Mucosa of rectum (tissue), 2 donors: ENCODE measurements around the gene MCRIP1.
A peak's percentile ranks its signal among the peaks of the same experiment; 100 is the strongest.
"Not testable (repeated sequence)": the region's sequence is repeated elsewhere in the genome, so short reads cannot be mapped to it uniquely, and the experiment has no call there.

Experiments
- H3K27ac ChIP-seq, 2 donors: one replicate each; pipeline ENCODE4 v1.7.0; 2013; ENCODE audit warnings: inconsistent platforms in 2 of 2, low read depth in 2 of 2, low read length in 2 of 2
- H3K27me3 ChIP-seq, 2 donors: one replicate each; pipeline ENCODE4 v1.7.0; 2013; ENCODE audit warnings: low read length in 2 of 2; ENCODE audit not compliant: control insufficient read depth in 2 of 2, insufficient read depth in 2 of 2
- H3K36me3 ChIP-seq, 2 donors: one replicate each; pipeline ENCODE4 v1.7.0; 2013; ENCODE audit warnings: low read length in 2 of 2; ENCODE audit not compliant: control insufficient read depth in 2 of 2, insufficient read depth in 2 of 2
- H3K4me1 ChIP-seq, 2 donors: one replicate each; pipeline ENCODE4 v1.7.0; 2013; ENCODE audit warnings: low read length in 2 of 2, mild to moderate bottlenecking in 1 of 2; ENCODE audit not compliant: control insufficient read depth in 2 of 2, insufficient read depth in 2 of 2
- H3K4me3 ChIP-seq, 2 donors: one replicate each; pipeline ENCODE4 v1.7.0; 2013; ENCODE audit warnings: low read length in 2 of 2
- H3K9ac ChIP-seq, 2 donors: one replicate each; pipeline ENCODE4 v1.7.0; 2013; ENCODE audit warnings: low read length in 2 of 2, low read depth in 1 of 2, mild to moderate bottlenecking in 1 of 2
- H3K9me3 ChIP-seq, 2 donors: one replicate each; pipeline ENCODE4 v1.7.0; 2013; ENCODE audit warnings: low read length in 2 of 2; ENCODE audit not compliant: control insufficient read depth in 2 of 2
- donor health status: healthy.
- donor health status: Normal muscosa, but diverticular disease.

Gene MCRIP1

GRCh38 chr17:81840826-81841778 lies 8.0 kb upstream of the MCRIP1 start:
- H3K27me3 ChIP-seq, result no peaks in the 10 kb centered on the region
- no peaks in the 10 kb centered on the region for H3K9me3 ChIP-seq
- no peak overlapping the region for H3K27ac ChIP-seq
- H3K4me1 ChIP-seq, result no peaks in the 10 kb centered on the region
- no peak overlapping the region for H3K4me3 ChIP-seq
- H3K36me3 ChIP-seq, result peaks cover 33 to 38% of the 10 kb centered on the region in 2 donors
- H3K9ac ChIP-seq, result no peak overlapping the region

DNA sequence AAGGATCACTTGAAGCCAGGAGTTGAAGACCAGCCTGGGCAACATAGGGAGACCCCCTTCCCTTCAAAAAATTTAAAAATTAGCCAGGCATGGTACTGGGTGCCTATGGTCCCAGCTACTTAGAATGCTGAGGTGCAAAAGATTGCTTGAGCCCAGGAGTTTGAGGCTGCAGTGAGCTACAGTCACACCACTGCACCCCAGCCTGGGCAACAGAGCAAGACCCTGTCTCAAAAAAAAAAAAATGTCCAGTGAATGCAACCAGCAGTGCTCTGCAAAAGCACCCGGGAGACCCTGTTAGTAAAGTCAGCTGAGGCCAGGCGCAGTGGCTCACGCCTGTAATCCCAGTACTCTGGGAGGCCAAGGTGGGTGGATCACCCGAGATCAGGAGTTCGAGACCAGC lies 7.0 kb upstream of the MCRIP1 start:
- H3K27ac ChIP-seq, H3K9me3 ChIP-seq, H3K9ac ChIP-seq, H3K4me1 ChIP-seq, H3K4me3 ChIP-seq, H3K27me3 ChIP-seq: not testable (repeated sequence)
- peaks cover 23 to 28% of the 10 kb centered on the region in 2 donors for H3K36me3 ChIP-seq

- H3K9me3 ChIP-seq, result no peaks in the 10 kb centered on the region
- no peaks in the 10 kb centered on the region for H3K27me3 ChIP-seq
- no peak overlapping the region for H3K27ac ChIP-seq
- H3K36me3 ChIP-seq, result peaks cover 15 to 20% of the 10 kb centered on the region in 2 donors
- H3K4me1 ChIP-seq, result no peaks in the 10 kb centered on the region
- H3K4me3 ChIP-seq, result no peak overlapping the region
- H3K9ac ChIP-seq, result no peak overlapping the region
These were observed 6.2 kb upstream of the MCRIP1 start for GRCh38 chr17:81839301-81839700.

- Histone ChIP-seq H3K9me3 (no peaks in the 10 kb centered on the region), H3K4me1 (peaks cover under 1% of the 10 kb centered on the region in 2 donors), H3K36me3 (peaks cover 11 to 16% of the 10 kb centered on the region in 2 donors), H3K4me3 (no peak overlapping the region), H3K27me3 (no peaks in the 10 kb centered on the region), H3K9ac (no peak overlapping the region), H3K27ac (no peak overlapping the region)
These were observed 5.7 kb upstream of the MCRIP1 start for GRCh38 chr17:81838753-81839255.

DNA sequence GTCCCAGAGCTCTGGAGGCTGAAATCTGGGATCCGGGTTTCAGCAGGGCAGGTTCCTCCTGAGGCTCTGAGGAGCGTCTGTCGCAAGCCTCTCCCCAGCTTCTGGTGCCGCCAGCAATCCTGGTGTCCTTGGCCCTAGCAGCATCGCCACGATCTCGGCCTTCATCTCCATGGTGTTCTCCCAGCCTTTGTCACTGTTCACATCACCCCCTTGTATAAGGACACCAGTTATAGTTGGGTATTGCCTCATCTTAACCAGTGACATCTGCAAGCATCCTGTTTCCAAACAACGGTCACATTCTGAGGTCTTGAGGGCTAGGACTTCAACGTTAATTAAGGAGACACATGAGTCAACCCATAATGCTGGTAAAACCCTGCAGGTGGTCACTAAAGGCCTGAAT lies 4.5 kb upstream of the MCRIP1 start:
- no peaks in the 10 kb centered on the region for H3K27me3 ChIP-seq
- no peak overlapping the region for H3K27ac ChIP-seq
- no peak overlapping the region for H3K9ac ChIP-seq
- H3K9me3 ChIP-seq, result no peaks in the 10 kb centered on the region
- no peak overlapping the region for H3K4me3 ChIP-seq
- peaks cover 4 to 5% of the 10 kb centered on the region in 2 donors for H3K4me1 ChIP-seq
- peaks cover 0 to 4% of the 10 kb centered on the region in 2 donors for H3K36me3 ChIP-seq

DNA sequence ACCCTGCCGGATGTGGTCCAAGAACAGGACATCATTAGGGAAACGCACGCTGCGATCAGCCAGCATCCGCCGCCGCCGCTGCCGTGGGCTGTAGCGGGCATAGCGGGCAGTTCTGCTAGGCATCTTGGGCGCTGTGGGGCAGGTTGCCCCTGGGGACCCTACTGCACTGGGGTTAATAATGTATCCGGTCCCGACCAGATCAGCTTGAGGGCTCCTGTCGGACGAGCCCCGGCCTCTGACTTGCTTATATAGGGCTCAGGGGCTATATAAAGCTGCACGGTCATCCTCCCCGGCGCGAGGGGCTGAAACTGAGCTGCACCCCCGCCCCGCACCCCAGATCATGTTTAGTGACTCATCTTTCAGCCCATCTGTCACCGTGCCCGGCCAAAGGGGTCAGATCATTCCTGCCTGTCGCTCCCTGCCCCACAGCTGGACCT lies 1.8 kb upstream of the MCRIP1 start, which contains the start of gene PPP1R27:
PPP1R27 (minus strand) TSS at position 220 of the 437 bp plus-strand sequence; CDS start at position 123, 97 bp downstream.
- no peaks in the 10 kb centered on the region for H3K27me3 ChIP-seq
- peak within 1 kb of the TSS; percentile 86 to 93 for H3K27ac ChIP-seq
- no peaks in the 10 kb centered on the region for H3K36me3 ChIP-seq
- H3K9ac ChIP-seq, result peak within 1 kb of the TSS; percentile 85 to 94
- peaks cover 11 to 16% of the 10 kb centered on the region in 2 donors for H3K4me1 ChIP-seq
- H3K4me3 ChIP-seq, result peak within 1 kb of the TSS; percentile 67 to 75
- no peaks in the 10 kb centered on the region for H3K9me3 ChIP-seq

DNA sequence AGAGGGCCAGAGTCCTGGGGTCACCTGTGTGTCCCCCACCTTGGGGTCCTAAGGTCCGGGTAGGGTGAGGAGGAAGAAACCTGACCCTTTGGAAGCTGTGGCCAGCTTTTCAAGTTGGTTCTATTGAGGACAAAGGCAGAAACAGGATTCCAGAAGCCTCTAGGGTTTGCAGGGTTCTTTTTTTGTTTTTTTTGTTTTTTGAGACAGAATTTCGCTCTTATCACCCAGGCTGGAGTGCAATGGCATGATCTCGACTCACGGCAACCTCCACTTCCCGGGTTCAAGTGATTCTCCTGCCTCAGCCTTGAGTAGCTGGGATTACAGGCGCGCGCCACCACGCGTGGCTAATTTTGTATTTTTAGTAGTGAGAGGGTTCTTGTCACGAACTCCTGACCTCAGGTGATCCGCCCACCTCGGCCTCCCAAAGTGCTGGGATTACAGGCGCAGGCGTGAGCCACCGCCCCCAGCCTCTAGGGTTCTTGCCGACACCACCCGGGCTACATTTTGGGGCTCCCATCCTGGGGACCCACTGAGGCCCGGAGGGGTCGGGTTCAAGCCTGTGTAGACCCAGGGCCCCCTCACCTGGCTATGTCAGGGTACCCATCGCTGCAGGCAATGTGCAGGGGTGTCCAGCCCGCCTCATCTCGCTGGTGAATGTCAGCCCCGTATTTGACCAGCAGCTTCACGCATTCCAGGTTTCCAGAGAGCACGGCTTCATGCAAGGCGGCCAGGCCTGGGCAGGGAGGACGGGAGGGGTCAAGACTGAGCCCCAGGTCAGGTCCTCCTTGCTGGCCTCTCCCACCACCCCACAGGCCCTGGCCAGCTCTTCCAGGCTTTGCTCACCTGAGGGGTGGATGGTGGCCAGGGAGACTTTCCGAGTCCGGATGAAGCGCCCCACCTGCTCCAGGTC lies 1.1 kb upstream of the MCRIP1 start:
- Histone ChIP-seq H3K4me1 (peaks cover 11 to 16% of the 10 kb centered on the region in 2 donors), H3K36me3 (no peaks in the 10 kb centered on the region), H3K9ac (peak overlapping the region; percentile 85 to 94), H3K27ac (peak overlapping the region; percentile 86 to 93), H3K27me3 (no peaks in the 10 kb centered on the region), H3K4me3 (peak overlapping the region; percentile 67 to 75), H3K9me3 (no peaks in the 10 kb centered on the region)

DNA sequence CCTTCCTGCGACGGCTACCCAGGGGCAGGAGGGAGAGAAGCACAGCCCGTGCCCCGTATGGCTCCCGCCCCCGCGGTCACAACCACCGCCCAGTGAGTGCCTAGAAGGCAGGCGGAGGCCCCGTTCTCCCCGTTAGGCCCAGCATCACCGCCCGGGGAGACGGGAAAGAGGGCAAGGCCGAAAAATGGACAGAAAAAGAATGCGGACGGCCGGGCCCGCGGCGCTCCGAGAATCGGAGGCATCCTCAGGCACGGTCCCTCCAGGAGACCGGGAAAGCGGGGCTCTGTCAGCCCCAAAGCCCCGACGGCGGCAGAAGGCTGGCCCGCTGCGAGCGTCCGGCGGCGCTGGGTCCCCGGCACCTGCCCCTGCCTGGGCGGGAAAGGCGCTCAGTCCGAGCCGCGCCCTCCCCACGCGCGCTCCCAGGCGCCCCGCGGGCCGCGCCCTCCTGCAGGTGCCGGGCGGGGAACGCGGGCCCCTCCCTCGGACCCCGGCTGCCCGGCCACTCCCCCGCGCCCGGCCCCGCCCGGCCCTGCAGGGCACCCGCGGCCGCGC lies 407 bp downstream of the MCRIP1 start:
- peak overlapping the region; percentile 68 to 77 for H3K4me3 ChIP-seq
- peaks cover 11 to 16% of the 10 kb centered on the region in 2 donors for H3K4me1 ChIP-seq
- peak overlapping the region; percentile 85 to 88 for H3K9ac ChIP-seq
- no peaks in the 10 kb centered on the region for H3K36me3 ChIP-seq
- H3K9me3 ChIP-seq, result no peaks in the 10 kb centered on the region
- H3K27me3 ChIP-seq, result no peaks in the 10 kb centered on the region
- H3K27ac ChIP-seq, result peak overlapping the region; percentile 83 to 88

- Histone ChIP-seq H3K4me1 (peaks cover 11 to 16% of the 10 kb centered on the region in 2 donors), H3K9ac (peak overlapping the region; percentile 85 to 88), H3K36me3 (no peaks in the 10 kb centered on the region), H3K27ac (peak overlapping the region; percentile 83 to 88), H3K4me3 (peak overlapping the region; percentile 68 to 77), H3K27me3 (no peaks in the 10 kb centered on the region), H3K9me3 (no peaks in the 10 kb centered on the region)
These were observed 1.0 kb downstream of the MCRIP1 start for GRCh38 chr17:81831957-81832607.
